HEK293 (cell line): Measurements from ENCODE around the gene VEPH1.

Experiments used
- CTCF ChIA-PET: fragments of 350-600 bp; formaldehyde crosslinking; extraction: SDS; loops from one replicate; lab custom pipeline; 2021; ENCODE audit warnings: antibody characterized with exemption; lab: Yijun Ruan, JAX
- POLR2A ChIA-PET: fragments of 300-600 bp; formaldehyde crosslinking; extraction: SDS; loops from one replicate; lab custom pipeline; 2020; ENCODE audit warnings: antibody characterized with exemption, inconsistent platforms; lab: Yijun Ruan, JAX
- H3K27ac ChIP-seq: fragments of 200-500 bp; sonication (Bioruptor generic); 2 replicates; pipeline ENCODE4 v1.5.1; 2014; ENCODE audit warnings: low read depth, low read length, control low read depth, inconsistent platforms; ENCODE audit errors: extremely low read depth
- H3K36me3 ChIP-seq, 2 experiments: fragments of 200-500 bp in 1 of 2; sonication (Bioruptor generic) in 1 of 2; 1 replicate in 1 of 2; 2 replicates in 1 of 2; pipeline ENCODE4 v1.5.1; 2014 to 2017; ENCODE audit warnings: inconsistent platforms in 2 of 2, low read length in 2 of 2; ENCODE audit not compliant: control insufficient read depth in 2 of 2, insufficient read depth in 1 of 2
- H3K4me1 ChIP-seq: fragments of 200-500 bp; sonication (Bioruptor generic); 2 replicates; pipeline ENCODE4 v1.5.1; 2014; ENCODE audit warnings: mild to moderate bottlenecking, low read length, inconsistent platforms; ENCODE audit not compliant: control insufficient read depth, insufficient read depth
- H3K4me3 ChIP-seq: 2 replicates; pipeline ENCODE4 v1.5.1; 2011; ENCODE audit warnings: low read depth, mild to moderate bottlenecking, control low read depth, low read length, moderate library complexity
- H3K9me3 ChIP-seq: fragments of 200-500 bp; sonication (Bioruptor generic); 2 replicates; pipeline ENCODE4 v1.5.1; 2014; ENCODE audit warnings: low read depth, low read length, inconsistent platforms; ENCODE audit not compliant: control insufficient read depth, insufficient read depth
- ATF2 ChIP-seq: fragments of 450-650 bp; formaldehyde crosslinking; IDR thresholded peaks from 2 replicates; pipeline ENCODE4 v1.5.1; 2016; ENCODE audit warnings: missing biosample characterization, missing genetic modification characterization, low read depth
- BCL11A ChIP-seq: fragments of 450-650 bp; formaldehyde crosslinking; IDR thresholded peaks from 2 replicates; pipeline ENCODE4 v1.5.1; 2016; ENCODE audit warnings: low read depth, missing biosample characterization, missing genetic modification characterization
- HOXA7 ChIP-seq: sonication (generic); formaldehyde crosslinking; IDR thresholded peaks from 2 replicates; pipeline ENCODE4 v1.8.1; 2022; ENCODE audit warnings: missing genetic modification reagents, borderline replicate concordance
- IKZF3 ChIP-seq: fragments of 450-650 bp; IDR thresholded peaks from 2 replicates; pipeline ENCODE4 v1.5.0; 2018; ENCODE audit warnings: missing biosample characterization, mild to moderate bottlenecking, missing genetic modification characterization, moderate library complexity
- INSM2 ChIP-seq: fragments of 450-650 bp; formaldehyde crosslinking; IDR thresholded peaks from 2 replicates; pipeline ENCODE4 v1.5.1; 2016; ENCODE audit warnings: missing biosample characterization, missing genetic modification characterization
- PBX3 ChIP-seq: sonication (generic); formaldehyde crosslinking; IDR thresholded peaks from 2 replicates; pipeline ENCODE4 v1.8.1; 2022; ENCODE audit warnings: mild to moderate bottlenecking, moderate library complexity, missing genetic modification reagents
- REST ChIP-seq: fragments of 450-650 bp; formaldehyde crosslinking; IDR thresholded peaks from 2 replicates; pipeline ENCODE4 v1.5.1; 2016; ENCODE audit warnings: missing biosample characterization, missing genetic modification characterization
- ZBTB21 ChIP-seq: fragments of 450-650 bp; formaldehyde crosslinking; IDR thresholded peaks from 2 replicates; pipeline ENCODE4 v1.5.1; 2017; ENCODE audit warnings: missing biosample characterization, missing genetic modification characterization
- ZBTB8A ChIP-seq: fragments of 450-650 bp; formaldehyde crosslinking; IDR thresholded peaks from 2 replicates; pipeline ENCODE4 v1.5.1; 2016; ENCODE audit warnings: missing biosample characterization, missing genetic modification characterization
- ZFHX2 ChIP-seq: fragments of 450-650 bp; formaldehyde crosslinking; conservative IDR thresholded peaks from 2 replicates; pipeline ENCODE4 v1.5.1; 2016; ENCODE audit warnings: missing biosample characterization, missing genetic modification characterization
- ZFP3 ChIP-seq: fragments of 450-650 bp; formaldehyde crosslinking; IDR thresholded peaks from 2 replicates; pipeline ENCODE4 v1.5.1; 2016; ENCODE audit warnings: low read depth, missing biosample characterization, missing genetic modification characterization
- ZNF114 ChIP-seq: fragments of 450-650 bp; formaldehyde crosslinking; IDR thresholded peaks from 2 replicates; pipeline ENCODE4 v1.5.0; 2017; ENCODE audit warnings: missing biosample characterization, missing genetic modification characterization
- ZNF132 ChIP-seq: fragments of 450-650 bp; formaldehyde crosslinking; IDR thresholded peaks from 2 replicates; pipeline ENCODE4 v1.5.1; 2017; ENCODE audit warnings: missing biosample characterization, missing genetic modification characterization, borderline replicate concordance
- ZNF211 ChIP-seq: fragments of 450-650 bp; formaldehyde crosslinking; IDR thresholded peaks from 2 replicates; pipeline ENCODE4 v1.5.1; 2016; ENCODE audit warnings: low read depth, missing biosample characterization, missing genetic modification characterization
- ZNF292 ChIP-seq: fragments of 450-650 bp; formaldehyde crosslinking; IDR thresholded peaks from 2 replicates; pipeline ENCODE4 v1.5.1; 2016; ENCODE audit warnings: low read depth, missing biosample characterization, missing genetic modification characterization, borderline replicate concordance
- ZNF341 ChIP-seq: fragments of 450-650 bp; formaldehyde crosslinking; IDR thresholded peaks from 2 replicates; pipeline ENCODE4; 2016; ENCODE audit warnings: low read depth, missing biosample characterization, missing genetic modification characterization
- ZNF394 ChIP-seq: fragments of 450-650 bp; formaldehyde crosslinking; IDR thresholded peaks from 2 replicates; pipeline ENCODE4 v1.5.1; 2016; ENCODE audit warnings: missing biosample characterization, missing genetic modification characterization, mild to moderate bottlenecking, moderate library complexity, borderline replicate concordance
- ZNF426 ChIP-seq: fragments of 450-650 bp; formaldehyde crosslinking; IDR thresholded peaks from 2 replicates; pipeline ENCODE4 v1.5.1; 2017; ENCODE audit warnings: missing biosample characterization, missing genetic modification characterization, mild to moderate bottlenecking, inconsistent platforms, moderate library complexity
- ZNF521 ChIP-seq: fragments of 450-650 bp; formaldehyde crosslinking; IDR thresholded peaks from 2 replicates; pipeline ENCODE4 v1.5.1; 2017; ENCODE audit warnings: missing biosample characterization, mild to moderate bottlenecking, missing genetic modification characterization
- ZNF544 ChIP-seq: fragments of 450-650 bp; formaldehyde crosslinking; IDR thresholded peaks from 2 replicates; pipeline ENCODE4 v1.5.0; 2017; ENCODE audit warnings: missing biosample characterization, missing genetic modification characterization
- ZNF645 ChIP-seq: fragments of 450-650 bp; formaldehyde crosslinking; IDR thresholded peaks from 2 replicates; pipeline ENCODE4; 2016; ENCODE audit warnings: missing biosample characterization, missing genetic modification characterization
- ZNF747 ChIP-seq: fragments of 450-650 bp; formaldehyde crosslinking; IDR thresholded peaks from 2 replicates; pipeline ENCODE4 v1.5.1; 2016; ENCODE audit warnings: missing biosample characterization, missing genetic modification characterization
- ZNF777 ChIP-seq: fragments of 450-650 bp; formaldehyde crosslinking; IDR thresholded peaks from 2 replicates; pipeline ENCODE4 v1.5.1; 2017; ENCODE audit warnings: missing biosample characterization, missing genetic modification characterization, borderline replicate concordance
- ZNF843 ChIP-seq: fragments of 450-650 bp; formaldehyde crosslinking; IDR thresholded peaks from 2 replicates; pipeline ENCODE4 v1.5.1; 2016; ENCODE audit warnings: missing biosample characterization, missing genetic modification characterization
- ZSCAN4 ChIP-seq: fragments of 450-650 bp; formaldehyde crosslinking; IDR thresholded peaks from 2 replicates; pipeline ENCODE4 v1.5.1; 2017; ENCODE audit warnings: missing biosample characterization, missing genetic modification characterization

Gene VEPH1

GRCh38 chr3:157463816-157464215 lies 39.4 kb downstream of the VEPH1 start (continued):
- TF ChIP-seq ZNF394 (tag by site-specific recombination) (no peak), ZBTB21 (tag by site-specific recombination) (no peak), ZNF521 (no peak), ZNF777 (tag by site-specific recombination) (no peak), BCL11A (tag by site-specific recombination) (no peak), ZNF211 (no peak), ZNF843 (tag by site-specific recombination) (no peak), ZNF544 (tag by site-specific recombination) (no peak)

- H3K36me3 ChIP-seq, result no peaks in the 10 kb centered on the region
- no peaks in the 10 kb centered on the region for H3K4me1 ChIP-seq
- ChIA-PET POLR2A (no interaction called here), CTCF (interaction anchor here (0.6 kb wide), 1 partner anchor 9 kb away, joined by 3 read pairs; no protein-coding TSS in a partner anchor)
- TF ChIP-seq PBX3, result no peak
- TF ChIP-seq REST (tag by site-specific recombination), result no peak
- no peak for TF ChIP-seq ZNF645 (tag by site-specific recombination)
- no peak for TF ChIP-seq ATF2 (tag by site-specific recombination)
- TF ChIP-seq ZNF132 (tag by site-specific recombination), result no peak
- no peak for TF ChIP-seq ZNF426 (tag by site-specific recombination)
- TF ChIP-seq ZFP3 (tag by site-specific recombination), result no peak
- TF ChIP-seq ZNF292, result no peak
- no peak for TF ChIP-seq ZNF747 (tag by site-specific recombination)
- TF ChIP-seq ZNF114, result no peak
- TF ChIP-seq IKZF3, result no peak
- no peak for TF ChIP-seq ZNF777 (tag by site-specific recombination)
- TF ChIP-seq INSM2 (tag by site-specific recombination), result no peak
- no peak for TF ChIP-seq ZSCAN4
- no peak for TF ChIP-seq ZFHX2 (tag by site-specific recombination)
- TF ChIP-seq ZBTB8A (tag by site-specific recombination), result no peak
- no peak for TF ChIP-seq HOXA7 (CRISPR knock-in tag)
- no peak for TF ChIP-seq ZNF341 (tag by site-specific recombination)
- no peak overlapping the region for H3K27ac ChIP-seq
- H3K4me3 ChIP-seq, result no peak overlapping the region
- H3K9me3 ChIP-seq, result no peaks in the 10 kb centered on the region
Observed at GRCh38 chr3:157460253-157460652, 43.0 kb downstream of the VEPH1 start.
